Right lobe of liver (tissue), 6 donors: ENCODE results near the gene MOCOS. TPM values are rescaled to one million over a fixed set of nuclear protein-coding genes. Genes with fewer than 3 reads are reported as not detected.

Experiments
- ATAC-seq, 4 donors: fragments of 200-7000 bp; cut with Tn5 transposase; one replicate each; pipeline ENCODE4 v1.9.1; 2020; ENCODE audit warnings: mild to moderate bottlenecking in 4 of 4, moderate library complexity in 4 of 4
- DNase-seq, 3 donors: peaks; one replicate each; pipeline ENCODE4 v3.0.0-alpha.2; 2020
- H3K27ac ChIP-seq, 3 donors: fragments of 200-600 bp; one replicate each; pipeline ENCODE4 v1.8.0; 2022
- H3K27me3 ChIP-seq, 2 donors: fragments of 200-600 bp; one replicate each; pipeline ENCODE4 v1.8.0; 2022
- H3K36me3 ChIP-seq, 4 donors: fragments of 200-600 bp; sonication (generic) in 1 of 4; one replicate each; pipeline versions ENCODE4 v1.5.1 to v1.8.0; 2017 to 2022; ENCODE audit warnings: control low read depth in 1 of 4
- H3K4me1 ChIP-seq, 4 donors: fragments of 200-600 bp; sonication (generic) in 1 of 4; one replicate each; pipeline versions ENCODE4 v1.5.1 to v1.8.0; 2017 to 2022; ENCODE audit warnings: control low read depth in 1 of 4
- H3K4me3 ChIP-seq, 3 donors: fragments of 200-600 bp; one replicate each; pipeline ENCODE4 v1.8.0; 2022
- H3K9me3 ChIP-seq, 4 donors: fragments of 200-600 bp; sonication (generic) in 1 of 4; one replicate each; pipeline versions ENCODE4 v1.5.1 to v1.8.0; 2017 to 2022; ENCODE audit warnings: control low read depth in 1 of 4
- CTCF ChIP-seq, 4 donors: fragments of 200-600 bp in 3 of 4; fragments of 450-650 bp in 1 of 4; IDR thresholded peaks; one replicate each; pipeline versions ENCODE4 v1.5.1 to v1.8.0; 2016 to 2022; ENCODE audit warnings: antibody characterized with exemption in 4 of 4, mild to moderate bottlenecking in 2 of 4
- POLR2A ChIP-seq: fragments of 450-650 bp; IDR thresholded peaks from one replicate; pipeline ENCODE4 v1.6.1; 2017; ENCODE audit warnings: antibody characterized with exemption, mild to moderate bottlenecking
- WGBS: methylation state at CpG from one replicate; pipeline ENCODE4 v1.1.6; 2018; ENCODE audit warnings: low coverage, low lambda C conversion rate; ENCODE audit not compliant: insufficient coverage; ENCODE audit errors: missing lambda C conversion rate; 5-methylcytosine and 5-hydroxymethylcytosine counted together
- intact Hi-C, 2 donors: fragments of 100-400 bp; cut with DNase I; formaldehyde crosslinking; loops; one replicate each; pipeline versions ENCODE4 v1.11.2 to v1.14.1; 2022
- total RNA-seq, 6 experiments: library from RNA; depleted of rRNA in 2 of 6; stranded (reverse); fragments of >200 nt in 2 of 6; fragmentation: NEBNext Ultra II Directional in 3 of 6; extraction: Animal tissue kit (Norgen Biotek cat#: 25700) in 3 of 6; gene quantifications; one replicate each; pipeline versions ENCODE4 v1.1.0 to v1.2.4, GENCODE V29; 2016 to 2023
- donor health status: DM: no; HTN: yes; CAD: no.
- donor health status: DM: no; HTN: no; CAD: no.
- donor health status: DM: no; HTN: no; CAD: no.
- donor health status: DM: no; HTN: yes; CAD: no.
- donor health status: DM: no; HTN: yes; CAD: no.

Gene MOCOS
- total RNA-seq, 6 experiments from 2014 or later = 12.2 to 35.2 (median 25.2) TPM

- ATAC-seq = no peak
Observed at GRCh38 chr18:36283448-36283847, 96.2 kb downstream of the MOCOS start.

GRCh38 chr18:36284268-36284667 is 97.0 kb downstream of the MOCOS start:
- TF ChIP-seq POLR2A (no peak), CTCF (IDR thresholded peaks at IDR 0.05) (no peak)
- ATAC-seq = peak in 1 of 4 donors; percentile 36
- Histone ChIP-seq H3K36me3 (no peaks in the 10 kb centered on the region), H3K27ac (no peak overlapping the region), H3K9me3 (no peaks in the 10 kb centered on the region), H3K4me3 (no peak overlapping the region), H3K27me3 (no peaks in the 10 kb centered on the region), H3K4me1 (no peaks in the 10 kb centered on the region)
- 50% methylated on average over 1 of the region's 4 CpGs for WGBS
- intact Hi-C loops = loop anchor here in 1 of 2 donors (5.0 kb wide), 1 partner anchor 182 kb away; no protein-coding TSS in a partner anchor
- DNase-seq = no peak

More at GRCh38 chr18:36283448-36283847, 96.2 kb downstream of the MOCOS start:
- Histone ChIP-seq H3K4me3 (no peak overlapping the region), H3K36me3 (no peaks in the 10 kb centered on the region), H3K27ac (no peak overlapping the region), H3K4me1 (no peaks in the 10 kb centered on the region), H3K9me3 (no peaks in the 10 kb centered on the region), H3K27me3 (no peaks in the 10 kb centered on the region)
- WGBS = 52% methylated on average over 6 of the region's 6 CpGs
- DNase-seq = no peak
- TF ChIP-seq POLR2A = no peak
- TF ChIP-seq CTCF (IDR thresholded peaks at IDR 0.05) = no peak
- intact Hi-C loops = loop anchor here in 1 of 2 donors (5.0 kb wide), 1 partner anchor 181 kb away; no protein-coding TSS in a partner anchor

GRCh38 chr18:36284671-36285295 is 97.5 kb downstream of the MOCOS start:
- no peak for TF ChIP-seq POLR2A
- peak; percentile 77 to 94 (median 84) for TF ChIP-seq CTCF (IDR thresholded peaks at IDR 0.05)
- intact Hi-C loops = loop anchor here (5.0 kb wide), 3 partner anchors 182 to 267 kb away; no protein-coding TSS in a partner anchor

GRCh38 chr18:36287653-36288052 is 100.4 kb downstream of the MOCOS start:
- Histone ChIP-seq H3K4me1 (no peaks in the 10 kb centered on the region), H3K36me3 (no peaks in the 10 kb centered on the region), H3K4me3 (no peak overlapping the region), H3K27me3 (no peaks in the 10 kb centered on the region), H3K27ac (no peak overlapping the region), H3K9me3 (no peaks in the 10 kb centered on the region)
- WGBS = 67% methylated on average over 1 of the region's 2 CpGs
- intact Hi-C loops = loop anchor here in 1 of 2 donors (5.0 kb wide), 2 partner anchors 190 to 270 kb away; no protein-coding TSS in a partner anchor
- ATAC-seq (no peak), DNase-seq (no peak)
- TF ChIP-seq CTCF (IDR thresholded peaks at IDR 0.05) (no peak), POLR2A (no peak)

More at GRCh38 chr18:36284671-36285295, 97.5 kb downstream of the MOCOS start:
- no peak overlapping the region for H3K4me3 ChIP-seq
- DNase-seq = no peak
- WGBS = 26% methylated on average over 6 of the region's 6 CpGs
- no peaks in the 10 kb centered on the region for H3K4me1 ChIP-seq
- no peaks in the 10 kb centered on the region for H3K27me3 ChIP-seq
- H3K27ac ChIP-seq = no peak overlapping the region
- peak; percentile 78 to 88 (median 86) for ATAC-seq
- no peaks in the 10 kb centered on the region for H3K9me3 ChIP-seq
- H3K36me3 ChIP-seq = no peaks in the 10 kb centered on the region
